Stimulated activated CD8-positive, alpha-beta memory T cell treated with anti-CD3 and anti-CD28 coated beads, Interleukin-15, amount 100 ng/mL, for 48 hours (primary cell): ENCODE measurements around the gene BTBD16.

Experiments
- DNase-seq, 2 donors: peaks; one replicate each; pipeline ENCODE4 v3.0.0-alpha.2; 2020; ENCODE audit warnings: low read depth in 2 of 2

The BTBD16 gene

GRCh38 chr10:122271076-122271475 lies at the start of gene BTBD16:
Gene BTBD16, plus strand, starts transcription at chr10:122271296. Its CDS starts 3,786 bp downstream, at chr10:122275082.
- DNase-seq: no peak

- no peak for DNase-seq
Observed at GRCh38 chr10:122221958-122222357, 49.1 kb upstream of the BTBD16 start.

DNA sequence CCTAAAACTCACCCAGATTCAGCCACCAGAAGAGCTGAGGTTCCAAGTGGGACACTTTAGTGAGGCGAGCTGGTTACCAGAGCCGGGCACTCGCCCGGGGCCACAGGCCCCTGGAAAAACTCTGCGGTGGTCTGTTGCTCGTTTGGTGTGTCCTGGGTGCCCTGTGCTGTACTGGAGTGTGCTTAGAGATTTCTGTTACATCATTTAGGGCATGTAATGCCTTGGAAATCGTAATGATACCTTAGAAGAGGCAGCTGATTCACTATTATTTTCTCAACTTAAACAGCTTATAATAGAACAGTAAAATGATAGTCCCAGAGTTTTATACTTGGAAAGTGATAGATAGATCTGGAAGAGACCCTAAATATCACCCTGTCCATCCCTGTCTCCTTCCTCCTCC lies 48.5 kb upstream of the BTBD16 start:
- DNase-seq: no peak

DNA sequence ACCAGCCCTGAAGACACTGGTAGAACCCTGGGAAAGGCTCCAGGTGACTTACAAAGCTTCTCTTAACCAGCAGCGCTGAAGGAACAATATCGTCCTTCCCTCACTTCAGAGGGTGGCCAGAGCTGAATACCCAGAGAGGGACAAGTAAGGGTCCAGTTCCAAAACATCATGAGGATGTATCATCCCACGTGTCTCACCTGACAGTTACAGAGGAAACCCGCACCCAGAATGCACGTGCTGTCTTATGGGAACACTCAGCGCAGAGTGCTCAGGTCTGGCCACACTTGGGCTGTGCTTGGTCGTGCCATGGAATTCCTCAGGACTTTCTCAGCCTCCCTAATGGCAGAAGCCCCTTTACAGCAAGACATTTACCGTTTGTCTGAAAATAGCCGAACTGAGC lies 46.9 kb upstream of the BTBD16 start:
- DNase-seq: no peak

DNA sequence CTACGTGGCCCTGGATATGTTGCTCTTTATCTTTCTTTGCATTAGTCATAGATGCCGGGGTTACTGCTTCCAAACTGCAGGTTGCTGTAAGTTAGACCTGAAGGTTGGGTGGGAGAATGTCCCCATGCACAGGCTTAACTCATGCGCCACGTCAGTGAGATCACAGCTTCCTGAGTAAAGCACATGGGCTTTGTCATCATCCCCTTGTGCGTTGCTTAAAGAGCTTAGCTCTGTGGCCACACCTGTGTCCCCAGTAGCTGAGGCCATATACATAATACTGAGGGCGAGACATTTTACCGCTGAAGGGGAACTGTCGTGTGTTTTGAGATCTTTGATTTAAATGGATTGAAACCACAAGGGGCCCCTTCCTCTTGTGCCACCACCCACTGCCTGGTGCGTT lies 45.8 kb upstream of the BTBD16 start:
- DNase-seq: no peak

- DNase-seq: no peak
Observed at GRCh38 chr10:122227754-122228153, 43.3 kb upstream of the BTBD16 start.

GRCh38 chr10:122229666-122230065 lies 41.4 kb upstream of the BTBD16 start:
- DNase-seq: no peak

DNA sequence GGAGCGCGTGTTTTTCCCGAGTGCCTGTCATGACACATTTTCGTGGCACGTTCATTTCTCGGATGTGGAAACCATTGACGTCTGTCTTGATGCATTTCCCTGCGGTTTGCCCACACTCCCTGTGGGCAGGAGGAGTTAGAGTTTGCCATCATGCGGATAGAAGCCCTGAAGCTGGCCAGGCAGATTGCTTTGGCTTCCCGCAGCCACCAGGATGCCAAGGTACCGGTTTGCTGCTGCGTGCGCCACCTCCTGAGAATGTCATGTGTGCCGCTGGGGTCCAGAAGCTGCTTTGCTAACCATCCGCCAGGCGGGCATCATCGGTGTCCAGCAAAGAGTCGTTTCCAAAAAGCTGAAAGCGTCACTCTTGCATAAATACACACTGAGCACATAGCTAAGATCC lies 40.9 kb upstream of the BTBD16 start:
- DNase-seq: no peak

GRCh38 chr10:122232769-122233168 lies 38.3 kb upstream of the BTBD16 start:
- DNase-seq: no peak

GRCh38 chr10:122233857-122234348 lies 37.2 kb upstream of the BTBD16 start:
- no peak for DNase-seq

- no peak for DNase-seq
Observed at GRCh38 chr10:122234416-122234815, 36.7 kb upstream of the BTBD16 start.

DNA sequence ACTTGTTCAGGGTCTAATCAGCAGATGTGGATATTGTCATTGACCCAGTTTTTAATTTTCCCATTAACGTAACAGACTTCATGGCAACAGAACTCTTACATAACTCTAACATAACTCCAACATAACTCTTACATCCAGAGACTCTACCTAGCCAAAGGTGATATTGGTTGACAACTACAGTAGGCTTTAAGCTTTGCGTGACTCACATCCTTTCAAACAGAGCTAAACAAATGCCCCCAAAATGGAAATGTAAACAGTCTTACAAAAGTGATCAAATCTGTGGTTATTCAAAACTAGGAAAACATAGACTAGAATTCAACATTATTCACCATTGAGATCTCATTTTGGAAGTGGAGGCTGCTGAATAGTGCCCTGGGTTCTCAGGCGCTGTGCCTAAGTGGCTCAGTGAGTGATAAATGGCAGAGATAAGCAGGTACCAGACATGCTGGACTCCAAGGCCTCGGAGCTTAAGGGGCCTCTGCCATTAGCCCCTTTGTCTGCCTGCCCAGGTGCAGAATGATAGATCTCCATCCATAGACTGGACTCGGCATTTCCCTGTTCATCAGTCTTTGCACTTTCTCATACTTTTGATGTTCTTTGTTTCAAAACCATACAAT lies 34.3 kb upstream of the BTBD16 start:
- DNase-seq: no peak

- DNase-seq: no peak
Observed at GRCh38 chr10:122237331-122237990, 33.6 kb upstream of the BTBD16 start.

- DNase-seq: no peak
Observed at GRCh38 chr10:122239578-122240257, 31.4 kb upstream of the BTBD16 start.

GRCh38 chr10:122240401-122240800 lies 30.7 kb upstream of the BTBD16 start:
- no peak for DNase-seq

DNA sequence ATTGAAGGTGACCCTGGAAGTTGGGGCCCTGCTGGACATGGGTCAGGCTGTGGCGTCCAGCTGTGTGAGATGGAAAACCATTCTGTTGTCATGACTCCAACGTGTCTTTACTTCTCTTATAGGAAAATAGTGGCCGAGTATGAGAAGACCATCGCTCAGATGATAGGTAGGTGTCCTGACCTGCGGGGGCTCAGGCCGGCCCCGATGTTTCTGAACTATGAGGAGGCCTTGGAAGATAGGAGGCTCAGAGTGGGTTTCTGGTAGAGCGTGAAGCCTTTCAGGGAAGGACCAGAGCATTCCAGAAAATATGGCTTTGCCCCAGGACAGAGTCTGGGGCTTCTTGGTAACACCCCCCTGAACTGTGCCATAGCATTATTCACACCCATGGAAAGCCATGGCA lies 29.3 kb upstream of the BTBD16 start:
- no peak for DNase-seq

DNA sequence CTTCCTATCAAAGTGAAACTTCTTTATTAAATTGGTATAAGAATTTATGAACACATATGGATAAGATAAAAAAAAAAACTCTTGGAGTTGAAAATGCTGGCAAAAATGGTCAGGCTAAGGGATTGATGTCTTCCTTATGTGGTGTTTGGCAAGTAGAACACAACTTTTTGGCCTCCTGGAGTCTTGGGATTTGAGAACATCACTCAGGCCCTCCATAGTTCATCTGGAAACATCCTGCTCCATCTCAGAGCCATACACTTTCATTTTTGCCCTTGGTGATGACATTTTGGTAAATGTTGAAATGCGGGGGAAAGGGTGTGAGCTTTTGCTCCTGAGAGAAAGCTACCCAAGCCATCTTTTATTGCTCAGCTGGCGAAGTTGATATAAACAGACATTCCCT lies 27.5 kb upstream of the BTBD16 start:
- DNase-seq: no peak

GRCh38 chr10:122244001-122244975 lies 26.8 kb upstream of the BTBD16 start:
- DNase-seq: no peak

DNA sequence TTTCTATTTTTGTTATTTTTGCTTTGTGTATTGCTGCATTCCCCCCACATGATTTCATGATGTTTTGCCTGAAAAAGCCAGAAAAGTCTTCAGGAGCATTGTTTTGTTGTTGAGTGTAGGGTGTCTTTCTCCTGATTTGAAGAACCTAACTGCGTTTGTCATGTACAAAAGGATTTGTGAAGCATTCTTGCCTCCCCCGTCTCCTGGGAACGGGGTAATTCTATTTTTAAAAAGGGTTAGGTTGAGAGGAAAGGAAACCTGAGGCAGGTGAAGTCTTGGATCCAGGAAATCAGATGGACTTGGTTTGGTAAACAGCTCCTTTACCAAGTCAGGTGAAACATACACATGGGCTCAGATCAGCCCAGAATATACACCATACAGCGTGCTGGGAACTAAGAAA lies 26.0 kb upstream of the BTBD16 start:
- DNase-seq: no peak

GRCh38 chr10:122245897-122246296 lies 25.2 kb upstream of the BTBD16 start:
- no peak for DNase-seq

DNA sequence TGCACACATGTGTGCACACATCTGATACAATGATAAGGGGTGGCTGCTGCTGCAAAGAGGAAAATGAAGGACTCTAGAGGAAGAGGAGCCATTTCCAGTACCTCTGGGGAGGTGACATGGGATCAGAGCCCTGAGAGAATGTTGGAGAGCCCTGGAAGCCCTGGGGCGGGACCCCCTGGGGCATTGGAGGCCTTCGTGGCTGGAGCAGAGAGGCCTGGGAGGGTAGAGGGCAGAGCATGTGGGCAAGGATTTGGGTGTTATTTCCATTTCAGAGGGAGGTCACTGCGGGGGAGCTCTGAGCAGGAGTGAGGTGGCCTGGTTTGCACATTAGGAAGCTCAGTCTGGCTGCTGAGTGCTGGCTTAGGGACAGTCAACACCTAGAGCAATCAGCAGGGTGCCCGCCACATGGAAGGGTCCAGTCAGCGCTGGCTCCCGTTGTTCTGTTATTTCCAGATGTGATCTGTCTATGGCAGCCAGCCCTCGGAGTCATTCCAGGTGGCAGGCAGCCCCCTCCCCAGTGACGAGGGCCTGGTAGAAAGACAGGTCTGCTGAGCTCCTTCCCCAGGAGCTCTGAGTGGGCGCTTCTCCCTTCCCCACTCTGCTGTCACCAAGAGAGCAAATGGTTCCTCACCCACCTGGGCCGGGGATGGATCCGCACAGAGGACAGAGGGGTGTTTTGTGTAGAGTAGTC lies 24.1 kb upstream of the BTBD16 start:
- DNase-seq: no peak
